ENCODE results near the gene IFNA6. TPM values are rescaled to one million over a fixed set of nuclear protein-coding genes. Genes with fewer than 3 reads are reported as not detected.

The IFNA6 gene
- total RNA-seq, 4 donors from 2014 or later, result not detected

- Histone ChIP-seq H3K4me3 (no peak overlapping the region), H3K27ac (no peak overlapping the region), H3K36me3 (no peaks in the 10 kb centered on the region), H3K27me3 (peaks cover 4% of the 10 kb centered on the region), H3K4me1 (no peaks in the 10 kb centered on the region), H3K9me3 (no peaks in the 10 kb centered on the region)
- no peak for DNase-seq (ENCODE audit: low spot score in 2 of 2)
- TF ChIP-seq EP300 (IDR thresholded peaks at IDR 0.05), result no peak
- no peak for TF ChIP-seq POLR2A (IDR thresholded peaks at IDR 0.05)
- no peak for TF ChIP-seq CTCF (IDR thresholded peaks at IDR 0.05)
- TF ChIP-seq POLR2AphosphoS5 (IDR thresholded peaks at IDR 0.05), result no peak
- 90% methylated on average over 8 of the region's 8 CpGs for WGBS
These were observed 11.6 kb upstream of the IFNA6 start for GRCh38 chr9:21362287-21362686.

GRCh38 chr9:21357479-21358460, 7.1 kb upstream of the IFNA6 start:
- WGBS, result 53% methylated on average over 7 of the region's 7 CpGs
- no peak for DNase-seq (ENCODE audit: low spot score in 2 of 2)
- H3K36me3 ChIP-seq, result no peaks in the 10 kb centered on the region
- no peaks in the 10 kb centered on the region for H3K27me3 ChIP-seq
- no peak for TF ChIP-seq POLR2AphosphoS5 (IDR thresholded peaks at IDR 0.05)
- TF ChIP-seq EP300 (IDR thresholded peaks at IDR 0.05), result no peak
- TF ChIP-seq CTCF (IDR thresholded peaks at IDR 0.05), result no peak
- no peak for TF ChIP-seq POLR2A (IDR thresholded peaks at IDR 0.05)
- no peak overlapping the region for H3K4me3 ChIP-seq
- no peaks in the 10 kb centered on the region for H3K4me1 ChIP-seq
- no peak overlapping the region for H3K27ac ChIP-seq
- no peaks in the 10 kb centered on the region for H3K9me3 ChIP-seq

- Histone ChIP-seq H3K36me3 (no peaks in the 10 kb centered on the region), H3K9me3 (no peaks in the 10 kb centered on the region), H3K4me1 (no peaks in the 10 kb centered on the region), H3K4me3 (no peak overlapping the region), H3K27ac (no peak overlapping the region), H3K27me3 (peaks cover 12% of the 10 kb centered on the region)
- no peak for DNase-seq (ENCODE audit: low spot score in 2 of 2)
- TF ChIP-seq POLR2A (IDR thresholded peaks at IDR 0.05) (no peak), EP300 (IDR thresholded peaks at IDR 0.05) (no peak)
- 57% methylated on average over 3 of the region's 3 CpGs for WGBS
These were observed 2.2 kb downstream of the IFNA6 start for GRCh38 chr9:21348430-21348970.

- no peak for DNase-seq (ENCODE audit: low spot score in 2 of 2)
- peaks cover 7% of the 10 kb centered on the region for H3K4me1 ChIP-seq
- 90% methylated on average over 4 of the region's 4 CpGs for WGBS
- H3K36me3 ChIP-seq, result no peaks in the 10 kb centered on the region
- H3K9me3 ChIP-seq, result no peaks in the 10 kb centered on the region
- H3K27ac ChIP-seq, result no peak overlapping the region
- no peak overlapping the region for H3K4me3 ChIP-seq
- H3K27me3 ChIP-seq, result peaks cover 7% of the 10 kb centered on the region
- TF ChIP-seq CTCF (IDR thresholded peaks at IDR 0.05), result no peak
- TF ChIP-seq EP300 (IDR thresholded peaks at IDR 0.05), result no peak
- TF ChIP-seq POLR2AphosphoS5 (IDR thresholded peaks at IDR 0.05), result no peak
- no peak for TF ChIP-seq POLR2A (IDR thresholded peaks at IDR 0.05)
These were observed 10.0 kb downstream of the IFNA6 start for GRCh38 chr9:21340735-21341134.

- H3K36me3 ChIP-seq, result no peaks in the 10 kb centered on the region
- no peak for TF ChIP-seq EP300 (IDR thresholded peaks at IDR 0.05)
- TF ChIP-seq POLR2AphosphoS5 (IDR thresholded peaks at IDR 0.05), result no peak
- TF ChIP-seq CTCF (IDR thresholded peaks at IDR 0.05), result no peak
- no peak for TF ChIP-seq POLR2A (IDR thresholded peaks at IDR 0.05)
- H3K4me1 ChIP-seq, result peaks cover 42% of the 10 kb centered on the region
- H3K4me3 ChIP-seq, result no peak overlapping the region
- no peak overlapping the region for H3K27ac ChIP-seq
- no peak for DNase-seq (ENCODE audit: low spot score in 2 of 2)
- H3K27me3 ChIP-seq, result peaks cover 3% of the 10 kb centered on the region
- no peaks in the 10 kb centered on the region for H3K9me3 ChIP-seq
These were observed 14.2 kb downstream of the IFNA6 start for GRCh38 chr9:21336457-21336856.
